Activated CD8-positive, alpha-beta memory T cell treated with anti-CD3 and anti-CD28 coated beads, Interleukin-2, amount 10 ng/mL, durations not matched to agents 7 days and 5 days (primary cell): ENCODE data around the gene TRAPPC10. TPM values are rescaled to one million over a fixed set of nuclear protein-coding genes. Genes with fewer than 3 reads are reported as not detected.

Experiments used
- ATAC-seq: fragments of 150-1000 bp; cut with Tn5 transposase; one replicate; pipeline ENCODE4 v1.10.0; 2021; ENCODE audit warnings: moderate library complexity
- CTCF ChIA-PET: fragments of 350-600 bp; sonication (Branson Sonifier 250); formaldehyde crosslinking; loops from one replicate; lab custom pipeline; 2021; ENCODE audit warnings: antibody characterized with exemption; lab: Charles Lee
- DNase-seq: peaks from one replicate; pipeline ENCODE4 v3.0.0-alpha.2; 2020
- H3K27ac Mint-ChIP-seq: one replicate; pipeline ENCODE4 v1.8.0; 2021; ENCODE audit warnings: mild to moderate bottlenecking, mixed read lengths
- H3K27me3 Mint-ChIP-seq: one replicate; pipeline ENCODE4 v1.8.0; 2021; ENCODE audit warnings: mixed read lengths
- H3K36me3 Mint-ChIP-seq: one replicate; pipeline ENCODE4 v1.8.0; 2021; ENCODE audit warnings: mild to moderate bottlenecking, mixed read lengths
- H3K4me1 Mint-ChIP-seq: one replicate; pipeline ENCODE4 v1.8.0; 2021; ENCODE audit warnings: mixed read lengths
- H3K4me3 Mint-ChIP-seq: one replicate; pipeline ENCODE4 v1.8.0; 2021; ENCODE audit warnings: mild to moderate bottlenecking, moderate library complexity, mixed read lengths
- H3K9me3 Mint-ChIP-seq: one replicate; pipeline ENCODE4 v1.8.0; 2022; ENCODE audit warnings: low read depth, mixed read lengths
- total RNA-seq, 2 experiments: library from RNA; stranded (reverse); gene quantifications; one replicate each; pipeline ENCODE4 v1.2.3, GENCODE V29; 2021

Gene TRAPPC10
- total RNA-seq, 2 experiments from 2014 or later: 71.5 to 71.7 TPM

DNA sequence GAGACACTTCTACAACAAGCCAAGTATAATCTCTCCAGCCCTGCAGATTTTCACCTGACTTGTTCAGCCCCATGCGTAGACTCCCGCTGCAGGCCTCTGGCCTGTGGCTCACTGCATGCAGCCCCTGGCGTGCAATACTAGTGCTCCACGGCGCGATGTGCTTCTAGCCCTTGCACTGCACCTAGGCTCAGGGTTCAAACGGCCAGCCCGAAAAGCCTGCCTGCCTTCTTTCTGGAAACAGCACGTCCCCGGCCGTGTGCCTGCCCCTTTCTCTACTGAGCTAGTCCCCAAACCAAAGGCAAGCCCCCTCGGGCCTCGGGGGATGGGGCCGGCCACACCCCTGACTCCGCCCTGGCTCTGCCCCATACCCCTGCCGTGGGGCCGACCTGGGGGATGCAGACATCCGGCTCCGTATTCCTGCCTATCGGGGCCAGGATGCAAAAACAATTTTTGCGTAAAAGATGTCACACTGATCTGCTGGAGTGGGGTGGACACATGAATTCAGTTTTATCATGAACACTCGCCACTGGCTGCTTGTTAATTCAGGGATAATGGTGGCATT lies 26.3 kb upstream of the TRAPPC10 start:
- H3K36me3 Mint-ChIP-seq: no peaks in the 10 kb centered on the region
- H3K9me3 Mint-ChIP-seq: no peaks in the 10 kb centered on the region
- ATAC-seq: no peak
- CTCF ChIA-PET: no interaction called here
- peaks cover 11% of the 10 kb centered on the region for H3K4me1 Mint-ChIP-seq
- no peak overlapping the region for H3K27ac Mint-ChIP-seq
- DNase-seq: no peak
- H3K4me3 Mint-ChIP-seq: no peak overlapping the region
- peaks cover 5% of the 10 kb centered on the region for H3K27me3 Mint-ChIP-seq

DNA sequence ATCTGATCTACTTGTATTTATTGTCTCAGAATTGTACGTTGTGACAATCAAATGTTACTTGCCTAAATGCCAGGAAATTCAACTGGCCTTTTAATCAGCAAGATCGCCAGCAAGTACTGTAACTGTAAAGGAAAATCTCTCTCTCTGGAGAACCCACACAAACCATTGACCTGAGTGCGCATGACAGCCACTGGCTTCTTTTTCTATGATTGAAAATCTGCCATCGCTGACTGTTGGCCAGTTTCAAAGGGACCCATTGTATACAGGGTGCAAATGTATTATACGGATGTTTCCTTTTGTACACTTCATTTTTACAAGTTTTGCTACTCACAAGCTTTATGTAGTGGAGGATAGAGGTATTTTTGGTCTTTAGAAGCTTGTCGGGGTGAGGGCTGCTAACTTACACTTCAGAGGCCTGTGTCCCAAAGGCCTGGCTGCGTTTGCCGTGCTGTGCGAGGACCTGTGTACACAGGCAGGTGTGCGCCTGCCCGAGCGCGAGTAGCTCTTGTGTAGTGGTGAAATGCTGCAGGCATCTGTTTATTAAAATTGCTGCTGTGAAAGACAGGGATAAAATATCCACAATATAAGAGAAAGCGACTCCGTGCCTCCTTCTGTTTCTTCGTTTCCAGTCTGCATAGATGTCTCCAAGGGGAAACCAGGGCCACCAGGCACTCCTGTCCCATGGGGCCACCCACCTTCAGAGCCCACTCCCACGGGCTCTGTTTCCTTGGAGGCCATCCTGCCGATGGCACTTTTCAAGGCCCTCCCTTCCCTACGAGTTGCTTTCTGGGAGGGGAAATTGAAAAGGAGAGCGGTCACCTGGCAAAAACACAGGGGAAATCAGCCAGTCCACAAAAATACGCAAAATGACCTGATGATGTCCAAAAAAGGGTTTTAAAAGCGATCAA lies 25.3 kb upstream of the TRAPPC10 start:
- CTCF ChIA-PET: no interaction called here
- no peak for ATAC-seq
- no peak for DNase-seq
- no peaks in the 10 kb centered on the region for H3K9me3 Mint-ChIP-seq
- H3K27ac Mint-ChIP-seq: no peak overlapping the region
- H3K4me1 Mint-ChIP-seq: peaks cover 11% of the 10 kb centered on the region
- H3K27me3 Mint-ChIP-seq: peaks cover 5% of the 10 kb centered on the region
- H3K4me3 Mint-ChIP-seq: no peak overlapping the region
- no peaks in the 10 kb centered on the region for H3K36me3 Mint-ChIP-seq

DNA sequence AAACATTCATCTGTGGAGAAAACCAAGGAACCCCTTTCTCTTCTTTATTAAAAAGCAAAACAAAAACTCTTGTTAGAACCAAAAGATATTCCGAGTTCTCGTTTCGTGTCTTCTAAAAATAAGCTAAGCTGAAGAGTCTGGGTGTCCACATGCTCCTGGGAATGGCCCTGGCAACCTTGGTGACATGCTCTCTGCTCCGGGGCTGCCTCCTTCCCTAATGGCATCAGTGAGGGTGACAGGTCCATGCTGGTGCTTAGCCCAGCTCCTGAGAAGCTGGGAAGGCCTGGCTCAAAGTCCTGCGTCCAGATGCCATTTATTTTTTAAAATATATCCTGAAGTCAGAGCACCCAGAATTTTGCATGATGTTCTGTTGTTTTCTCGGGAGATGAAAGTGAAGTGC lies 24.6 kb upstream of the TRAPPC10 start:
- CTCF ChIA-PET: no interaction called here
- Mint-ChIP-seq H3K27me3 (peaks cover 5% of the 10 kb centered on the region), H3K4me1 (peaks cover 11% of the 10 kb centered on the region), H3K36me3 (no peaks in the 10 kb centered on the region), H3K4me3 (no peak overlapping the region), H3K27ac (no peak overlapping the region), H3K9me3 (no peaks in the 10 kb centered on the region)
- ATAC-seq: no peak
- DNase-seq: no peak

DNA sequence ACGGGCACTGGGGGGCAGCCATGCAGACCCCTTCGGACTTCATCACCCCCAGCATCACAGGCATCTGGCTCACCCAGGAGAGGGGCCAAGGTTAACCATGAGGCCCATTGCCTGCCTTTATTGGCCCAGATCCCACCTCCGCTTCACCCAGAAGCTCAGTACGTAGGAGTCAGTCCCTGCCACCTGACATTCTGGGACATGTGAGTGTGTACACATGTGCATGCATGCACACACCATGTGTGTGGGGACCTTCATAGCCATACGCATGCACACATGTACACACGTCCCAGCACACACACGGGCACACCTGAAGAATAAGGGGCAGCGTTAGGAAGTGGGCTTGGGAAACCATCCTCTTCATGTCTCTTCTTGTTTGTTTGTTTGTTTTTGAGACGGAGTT lies 24.1 kb upstream of the TRAPPC10 start:
- CTCF ChIA-PET: no interaction called here
- H3K27ac Mint-ChIP-seq: no peak overlapping the region
- no peak for DNase-seq
- no peak overlapping the region for H3K4me3 Mint-ChIP-seq
- ATAC-seq: no peak
- H3K36me3 Mint-ChIP-seq: no peaks in the 10 kb centered on the region
- H3K4me1 Mint-ChIP-seq: peaks cover 10% of the 10 kb centered on the region
- no peaks in the 10 kb centered on the region for H3K9me3 Mint-ChIP-seq
- H3K27me3 Mint-ChIP-seq: peaks cover 5% of the 10 kb centered on the region

DNA sequence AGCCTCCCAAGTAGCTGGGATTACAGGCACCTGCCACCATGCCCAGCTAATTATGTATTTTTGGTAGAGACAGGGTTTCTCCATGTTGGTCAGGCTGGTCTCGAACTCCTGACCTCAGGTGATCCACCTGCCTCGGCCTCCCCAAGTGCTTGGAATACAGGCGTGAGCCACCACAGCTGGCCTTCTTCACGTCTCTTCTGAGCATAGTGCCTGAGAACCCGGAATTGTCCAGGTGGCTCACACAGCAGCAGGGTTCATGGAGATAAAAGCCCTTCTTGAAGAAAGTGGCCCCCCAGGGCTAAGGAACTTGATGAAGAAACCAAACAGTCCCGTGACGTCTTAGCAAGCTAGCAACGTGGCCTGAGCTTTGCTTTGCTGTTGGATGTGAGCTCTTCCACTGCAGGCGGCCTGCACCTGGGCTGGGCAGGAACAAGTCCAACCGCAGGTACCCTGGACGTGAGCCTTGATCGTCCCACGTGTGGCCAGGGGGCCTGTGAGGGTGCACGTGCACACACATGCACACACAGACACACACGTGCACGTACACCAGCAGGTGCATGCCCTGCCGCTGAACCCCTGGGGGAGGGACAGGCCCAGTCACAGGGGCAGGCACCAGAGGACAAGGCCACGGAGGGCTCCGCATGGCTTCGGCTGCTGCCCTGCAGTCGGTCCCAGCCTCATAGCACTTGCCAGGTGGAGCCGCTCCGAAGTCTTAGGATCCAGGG lies 23.4 kb upstream of the TRAPPC10 start:
- peaks cover 7% of the 10 kb centered on the region for H3K27me3 Mint-ChIP-seq
- H3K9me3 Mint-ChIP-seq: no peaks in the 10 kb centered on the region
- peaks cover 10% of the 10 kb centered on the region for H3K4me1 Mint-ChIP-seq
- CTCF ChIA-PET: no interaction called here
- H3K27ac Mint-ChIP-seq: no peak overlapping the region
- ATAC-seq: no peak
- no peak for DNase-seq
- H3K36me3 Mint-ChIP-seq: no peaks in the 10 kb centered on the region
- H3K4me3 Mint-ChIP-seq: no peak overlapping the region

DNA sequence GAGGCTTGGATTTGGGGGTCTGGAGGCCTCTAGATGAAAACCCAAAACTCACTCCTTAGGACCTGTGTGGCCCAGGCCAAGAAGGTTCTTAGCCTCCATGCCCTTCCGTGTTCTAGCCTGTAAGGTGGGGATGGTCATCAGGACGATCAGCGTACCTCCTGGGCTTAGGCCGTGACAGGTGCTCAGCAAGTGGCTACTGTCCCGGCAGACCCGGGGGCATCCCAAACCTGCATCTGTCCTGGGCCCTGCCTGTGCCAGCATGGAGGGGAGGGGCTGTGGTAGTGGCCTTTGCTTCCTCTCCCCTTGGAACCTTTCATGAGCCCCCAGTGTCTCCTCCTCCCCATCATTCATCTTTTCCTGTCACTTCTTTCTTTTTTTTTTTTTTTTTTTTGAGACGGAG lies 22.7 kb upstream of the TRAPPC10 start:
- H3K4me1 Mint-ChIP-seq: peaks cover 10% of the 10 kb centered on the region
- no peak overlapping the region for H3K27ac Mint-ChIP-seq
- no peaks in the 10 kb centered on the region for H3K9me3 Mint-ChIP-seq
- no peak for ATAC-seq
- no peaks in the 10 kb centered on the region for H3K36me3 Mint-ChIP-seq
- CTCF ChIA-PET: no interaction called here
- no peak for DNase-seq
- H3K27me3 Mint-ChIP-seq: peaks cover 7% of the 10 kb centered on the region
- H3K4me3 Mint-ChIP-seq: no peak overlapping the region

DNA sequence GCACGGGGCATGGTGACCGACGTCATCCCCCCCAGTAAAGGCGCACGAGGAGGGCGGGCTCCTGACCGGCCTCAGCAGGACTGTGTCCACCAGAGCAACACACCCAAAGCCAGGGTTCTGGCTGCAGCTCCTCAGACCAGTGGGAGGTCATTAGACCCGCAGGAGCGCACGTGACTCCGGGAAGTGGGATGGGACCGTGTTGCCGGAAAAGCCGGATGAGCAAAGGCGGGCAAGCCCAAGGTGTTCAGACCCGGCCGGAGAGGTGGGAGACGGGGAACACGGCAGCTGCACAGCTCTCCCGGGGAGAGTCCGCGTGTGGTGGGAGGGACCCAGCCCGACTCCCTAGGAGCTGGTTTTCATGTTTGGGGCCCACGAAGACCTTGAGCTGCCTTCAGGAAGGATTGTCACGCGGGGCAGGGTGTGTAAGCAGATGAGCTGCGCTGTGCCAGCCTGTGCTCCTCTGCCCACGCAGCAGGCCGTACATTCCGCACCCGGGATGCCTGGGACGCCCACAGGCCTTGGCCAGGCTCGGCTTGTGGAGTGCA lies 20.6 kb upstream of the TRAPPC10 start:
- Mint-ChIP-seq H3K36me3 (no peaks in the 10 kb centered on the region), H3K9me3 (no peaks in the 10 kb centered on the region), H3K27ac (no peak overlapping the region), H3K27me3 (peaks cover 5% of the 10 kb centered on the region), H3K4me1 (no peaks in the 10 kb centered on the region), H3K4me3 (no peak overlapping the region)
- ATAC-seq: no peak
- no peak for DNase-seq
- CTCF ChIA-PET: interaction anchor here (1.4 kb wide), 1 partner anchor 16 kb away, joined by 7 read pairs; no protein-coding TSS in a partner anchor

DNA sequence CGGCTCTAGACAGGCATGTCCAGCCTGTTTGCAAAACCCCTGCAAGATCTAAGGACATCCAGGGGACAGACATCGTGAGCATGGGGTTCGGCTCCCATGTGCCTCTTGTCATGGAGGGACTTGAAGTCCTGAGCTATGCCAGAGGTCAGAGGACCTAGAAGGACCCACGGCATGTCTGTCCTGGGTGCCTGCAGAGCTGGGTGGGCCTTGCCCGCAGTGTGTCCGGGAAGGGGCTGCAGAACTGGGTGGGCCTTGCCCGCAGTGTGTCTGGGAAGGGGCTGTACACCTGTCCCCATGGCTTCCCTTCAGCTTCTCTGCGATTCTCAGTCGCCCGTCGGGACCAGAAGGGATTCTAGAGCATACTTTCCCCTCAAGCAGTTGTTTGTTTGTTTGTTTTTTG lies 20.0 kb upstream of the TRAPPC10 start:
- Mint-ChIP-seq H3K4me1 (no peaks in the 10 kb centered on the region), H3K9me3 (no peaks in the 10 kb centered on the region), H3K27me3 (peaks cover 7% of the 10 kb centered on the region), H3K36me3 (no peaks in the 10 kb centered on the region), H3K4me3 (no peak overlapping the region), H3K27ac (no peak overlapping the region)
- no peak for ATAC-seq
- CTCF ChIA-PET: interaction anchor here (1.1 to 1.4 kb wide), 2 partner anchors 11 to 17 kb away, joined by 3 to 7 read pairs; no protein-coding TSS in a partner anchor
- no peak for DNase-seq

DNA sequence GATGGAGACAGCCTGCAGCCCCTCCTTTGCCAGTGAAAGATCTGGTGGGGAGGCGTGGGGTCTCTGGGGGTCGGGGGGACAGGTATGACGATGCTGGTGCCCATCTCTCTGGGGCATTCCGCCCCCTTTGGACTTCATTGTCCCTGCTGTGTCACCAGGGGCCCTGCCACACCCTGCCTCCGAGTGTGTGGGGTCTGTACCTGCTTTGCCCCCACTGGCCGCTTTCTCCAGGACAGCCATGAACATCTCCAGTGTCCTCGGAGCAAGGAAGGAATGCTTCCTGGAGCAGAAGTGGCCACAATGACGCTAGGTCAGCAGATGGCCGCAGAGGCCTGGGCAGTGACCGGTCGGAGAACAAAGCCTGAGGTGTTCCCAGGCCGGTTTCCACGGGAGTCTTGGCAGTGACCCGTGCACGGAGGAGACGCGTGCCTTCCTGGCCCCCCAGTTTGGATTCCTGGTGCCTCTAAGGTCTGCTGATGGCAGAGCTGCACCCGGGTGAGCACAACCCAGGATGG lies 18.6 kb upstream of the TRAPPC10 start:
- Mint-ChIP-seq H3K27me3 (peaks cover 13% of the 10 kb centered on the region), H3K9me3 (no peaks in the 10 kb centered on the region)

DNA sequence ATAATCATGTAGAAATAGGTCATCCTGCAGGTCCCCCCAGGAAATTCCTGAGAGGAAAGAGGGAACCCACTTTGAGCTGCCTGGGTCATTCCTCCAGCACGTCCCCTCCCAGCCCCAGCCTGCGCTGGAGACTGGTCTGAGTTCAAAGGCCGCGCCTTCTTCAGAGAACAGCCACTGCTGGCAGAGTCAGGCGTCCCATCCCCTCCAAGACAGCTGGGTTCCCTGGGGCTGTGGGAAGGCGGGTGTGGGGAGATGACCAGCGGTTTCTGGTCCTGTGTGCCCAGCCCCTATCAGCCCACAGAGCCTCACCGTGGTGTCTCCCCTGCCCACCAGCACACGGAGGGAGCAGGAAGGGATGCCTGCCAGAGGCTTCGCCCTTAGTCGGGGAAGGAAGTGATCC lies 18.0 kb upstream of the TRAPPC10 start:
- DNase-seq (no peak), ATAC-seq (no peak)
- no peak overlapping the region for H3K27ac Mint-ChIP-seq
- H3K4me3 Mint-ChIP-seq: no peak overlapping the region
- H3K36me3 Mint-ChIP-seq: no peaks in the 10 kb centered on the region
- no peaks in the 10 kb centered on the region for H3K9me3 Mint-ChIP-seq
- H3K4me1 Mint-ChIP-seq: no peaks in the 10 kb centered on the region
- CTCF ChIA-PET: no interaction called here
- H3K27me3 Mint-ChIP-seq: peaks cover 13% of the 10 kb centered on the region

More for the DNA sequence above, 18.6 kb upstream of the TRAPPC10 start:
- CTCF ChIA-PET: interaction anchor here (1.1 kb wide), 1 partner anchor 10 kb away, joined by 3 read pairs; no protein-coding TSS in a partner anchor
- no peaks in the 10 kb centered on the region for H3K36me3 Mint-ChIP-seq
- DNase-seq: no peak
- H3K4me1 Mint-ChIP-seq: no peaks in the 10 kb centered on the region
- no peak overlapping the region for H3K4me3 Mint-ChIP-seq
- no peak for ATAC-seq
- no peak overlapping the region for H3K27ac Mint-ChIP-seq

DNA sequence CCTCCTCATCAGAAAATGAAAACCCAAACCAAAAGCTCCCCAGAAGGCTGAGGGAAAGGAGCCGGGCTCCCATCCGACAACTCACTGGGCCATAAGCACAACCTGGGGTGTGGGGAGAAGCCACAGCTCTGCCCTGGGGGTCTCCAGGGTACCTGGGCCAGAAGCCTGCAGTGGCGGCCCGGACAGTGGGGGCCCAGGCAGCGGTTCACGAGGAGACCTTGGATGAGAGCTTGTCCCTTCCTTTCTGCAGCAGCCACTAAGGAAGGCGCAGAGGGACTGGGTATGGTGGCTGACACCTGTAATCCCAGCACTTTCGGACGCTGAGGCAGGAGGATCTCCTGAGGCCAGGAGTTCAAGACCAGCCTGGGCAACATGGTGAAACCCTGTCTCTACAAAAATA lies 17.5 kb upstream of the TRAPPC10 start:
- CTCF ChIA-PET: no interaction called here
- no peak overlapping the region for H3K4me3 Mint-ChIP-seq
- H3K27ac Mint-ChIP-seq: no peak overlapping the region
- no peaks in the 10 kb centered on the region for H3K4me1 Mint-ChIP-seq
- DNase-seq (no peak), ATAC-seq (no peak)
- no peaks in the 10 kb centered on the region for H3K36me3 Mint-ChIP-seq
- peaks cover 13% of the 10 kb centered on the region for H3K27me3 Mint-ChIP-seq
- no peaks in the 10 kb centered on the region for H3K9me3 Mint-ChIP-seq

DNA sequence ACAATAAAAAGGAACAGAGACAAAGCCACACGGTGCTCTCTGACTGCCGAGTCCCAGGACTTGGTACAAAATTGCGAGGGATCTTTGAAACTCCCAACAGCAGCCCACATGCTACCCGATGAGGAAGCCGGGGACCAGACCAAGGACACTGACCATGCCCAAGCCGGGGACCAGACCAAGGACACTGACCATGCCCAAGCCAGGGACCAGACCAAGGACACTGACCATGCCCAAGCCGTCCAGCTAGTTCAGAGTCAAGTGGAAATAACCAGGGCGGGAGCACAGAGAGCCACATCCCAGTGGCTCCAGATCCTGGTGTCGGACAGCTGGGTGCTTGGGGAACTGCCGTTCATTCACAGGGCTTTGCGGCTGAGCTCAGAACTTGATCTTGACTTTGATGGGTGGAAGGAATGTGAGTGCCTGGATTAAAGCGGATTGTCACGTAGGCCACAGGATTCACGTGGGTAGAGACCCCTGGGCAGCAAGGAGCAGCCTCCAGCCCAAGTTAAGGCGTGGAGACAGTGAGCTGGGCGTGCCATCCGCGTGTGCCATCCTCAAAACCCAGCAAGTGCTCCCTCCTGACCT lies 16.5 kb upstream of the TRAPPC10 start:
- Mint-ChIP-seq H3K4me1 (no peaks in the 10 kb centered on the region), H3K27me3 (peaks cover 13% of the 10 kb centered on the region), H3K27ac (no peak overlapping the region), H3K36me3 (no peaks in the 10 kb centered on the region), H3K9me3 (no peaks in the 10 kb centered on the region), H3K4me3 (no peak overlapping the region)
- CTCF ChIA-PET: no interaction called here
- DNase-seq: no peak
- no peak for ATAC-seq
